ENCODE results near the gene MARCHF9. TPM values are rescaled to one million over a fixed set of nuclear protein-coding genes. Genes with fewer than 3 reads are reported as not detected.

Gene MARCHF9
- polyA plus RNA-seq, 3 donors, result 16.6 to 24.8 (median 17.6) TPM

DNA sequence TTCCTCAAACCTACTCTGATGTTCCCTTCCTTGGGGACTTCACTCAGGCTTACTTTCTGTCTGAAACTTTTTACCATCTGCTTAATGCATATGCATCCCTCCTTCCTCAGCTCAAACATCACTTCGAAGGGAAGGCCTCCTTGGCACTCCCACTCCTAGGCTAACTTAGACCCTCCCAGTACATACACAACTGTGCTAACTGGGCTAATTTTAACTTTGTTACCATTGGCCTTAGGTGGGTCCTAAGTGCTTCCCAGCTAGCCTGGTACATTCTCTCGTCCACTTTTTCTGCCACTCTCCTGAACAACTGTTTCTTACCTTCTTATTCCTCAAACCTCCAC, 21.3 kb downstream of the MARCHF9 start:
- DNase-seq (ENCODE audit: extremely low read depth in 1 of 11, low read depth in 9 of 11, low spot score in 4 of 11), result no peak

DNA sequence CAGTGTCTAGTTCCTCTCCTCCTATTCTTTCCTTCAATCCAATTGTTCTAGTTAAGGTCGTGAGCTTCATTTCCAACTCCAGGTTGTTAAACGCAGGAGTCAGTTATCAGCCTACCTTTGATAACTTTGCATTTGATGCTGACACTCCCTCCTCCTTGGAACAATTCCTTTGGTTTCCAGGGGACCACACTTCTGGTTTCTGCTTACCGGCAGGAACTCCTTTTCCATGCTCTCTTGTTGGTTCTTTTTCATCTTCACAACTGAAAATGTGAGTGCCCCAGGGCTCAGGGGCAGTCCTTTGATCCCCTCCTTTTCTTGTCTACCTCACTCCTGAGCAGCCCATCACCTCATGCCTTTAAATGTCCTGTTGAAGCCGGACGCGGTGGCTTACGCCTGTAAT, 22.5 kb downstream of the MARCHF9 start:
- DNase-seq (ENCODE audit: extremely low read depth in 1 of 11, low read depth in 9 of 11, low spot score in 4 of 11), result no peak

DNA sequence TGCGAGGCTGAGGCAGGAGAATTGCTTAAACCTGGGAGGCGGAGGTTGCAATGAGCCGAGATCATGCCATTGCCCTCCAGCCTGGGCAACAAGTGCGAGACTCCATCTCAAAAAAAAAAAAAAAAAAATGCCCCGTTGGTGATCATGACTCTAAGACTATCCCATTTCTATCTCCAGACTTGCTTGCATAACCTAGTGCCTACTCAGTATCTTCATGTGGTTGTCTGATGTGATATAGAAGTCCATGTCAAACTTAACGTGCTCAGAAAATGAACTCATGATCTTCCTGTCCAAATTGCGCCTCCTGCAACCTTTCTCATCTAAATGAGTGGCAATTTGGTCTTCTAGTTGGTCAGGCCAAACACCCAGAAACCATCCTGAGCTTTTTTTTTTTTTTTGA, 23.0 kb downstream of the MARCHF9 start:
- no peak for DNase-seq (ENCODE audit: extremely low read depth in 1 of 11, low read depth in 9 of 11, low spot score in 4 of 11)

DNA sequence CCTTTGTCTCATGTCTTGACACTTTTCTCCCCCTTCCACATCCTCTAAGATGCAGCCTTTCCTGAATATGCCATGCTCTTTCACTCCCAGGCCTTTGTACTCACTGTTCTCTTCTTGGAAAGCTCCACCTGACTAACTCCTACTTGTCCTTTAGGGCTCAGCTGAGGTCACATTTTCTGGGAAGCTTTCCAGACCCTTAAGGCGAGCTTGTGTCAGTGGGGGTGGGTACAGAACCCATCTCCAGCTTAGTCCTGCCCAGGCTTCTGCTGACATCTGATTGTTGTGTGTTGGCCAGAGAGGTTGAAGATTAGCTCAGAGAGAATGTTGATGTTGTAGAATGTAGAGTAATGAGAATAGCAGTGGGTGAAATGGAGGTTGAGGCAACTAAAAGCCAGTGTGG, 24.8 kb downstream of the MARCHF9 start:
- no peak for DNase-seq (ENCODE audit: extremely low read depth in 1 of 11, low read depth in 9 of 11, low spot score in 4 of 11)

- DNase-seq (ENCODE audit: extremely low read depth in 1 of 11, low read depth in 9 of 11, low spot score in 4 of 11), result no peak
Measured at GRCh38 chr12:57780284-57780897, 25.5 kb downstream of the MARCHF9 start.

- no peak for DNase-seq (ENCODE audit: extremely low read depth in 1 of 11, low read depth in 9 of 11, low spot score in 4 of 11)
Measured at GRCh38 chr12:57781244-57781643, 26.3 kb downstream of the MARCHF9 start.

DNA sequence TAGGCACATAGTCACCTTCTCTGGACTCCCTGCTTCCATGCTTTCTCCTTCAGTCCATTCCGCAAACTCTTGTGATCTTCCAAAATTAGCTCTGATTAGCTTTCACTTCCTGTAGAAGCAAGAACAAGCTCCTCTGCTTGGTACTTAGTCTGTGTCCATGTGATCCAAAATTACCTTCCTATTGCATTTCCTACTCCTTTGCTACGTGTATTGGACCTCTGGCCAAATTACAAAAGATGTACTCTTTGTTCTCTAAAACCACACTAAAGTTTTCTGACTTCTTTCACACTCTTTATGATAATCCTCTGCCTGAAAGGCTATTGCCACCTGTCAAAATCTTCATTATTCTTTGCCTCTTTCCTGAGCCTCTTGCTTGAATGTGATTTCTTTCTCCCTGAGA, 26.9 kb downstream of the MARCHF9 start:
- DNase-seq (ENCODE audit: extremely low read depth in 1 of 11, low read depth in 9 of 11, low spot score in 4 of 11), result no peak

GRCh38 chr12:57782243-57782607, 27.3 kb downstream of the MARCHF9 start:
- no peak for DNase-seq (ENCODE audit: extremely low read depth in 1 of 11, low read depth in 9 of 11, low spot score in 4 of 11)

GRCh38 chr12:57782608-57783465, 27.9 kb downstream of the MARCHF9 start, which contains the start of gene TSFM:
TSFM (plus strand) TSS chr12:57782787; CDS start chr12:57782802, 15 bp downstream.
- peak; percentile 86 to 97 (median 94) for DNase-seq (ENCODE audit: extremely low read depth in 1 of 11, low read depth in 9 of 11, low spot score in 4 of 11)

DNA sequence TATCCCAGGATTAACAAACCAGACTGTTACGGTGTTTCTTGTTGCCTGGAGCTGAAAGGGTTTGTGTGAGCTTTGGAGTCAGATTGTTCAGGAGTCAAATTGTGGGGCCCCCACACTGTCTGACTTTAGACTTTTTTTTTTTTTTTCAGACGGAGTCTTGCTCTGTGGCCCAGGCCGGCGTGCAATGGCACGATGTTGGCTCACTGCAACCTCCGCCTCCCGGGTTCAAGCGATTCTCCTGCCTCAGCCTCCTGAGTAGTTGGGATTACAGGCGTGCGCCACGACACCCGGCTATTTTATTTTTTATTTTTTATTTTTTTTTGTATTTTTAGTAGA, 28.5 kb downstream of the MARCHF9 start:
- no peak for DNase-seq (ENCODE audit: extremely low read depth in 1 of 11, low read depth in 9 of 11, low spot score in 4 of 11)

- no peak for DNase-seq (ENCODE audit: extremely low read depth in 1 of 11, low read depth in 9 of 11, low spot score in 4 of 11)
Measured at GRCh38 chr12:57783861-57784260, 29.0 kb downstream of the MARCHF9 start.

GRCh38 chr12:57793920-57794319, 39.0 kb downstream of the MARCHF9 start:
- no peak for DNase-seq (ENCODE audit: extremely low read depth in 1 of 11, low read depth in 9 of 11, low spot score in 4 of 11)

GRCh38 chr12:57795354-57795753, 40.5 kb downstream of the MARCHF9 start:
- DNase-seq (ENCODE audit: extremely low read depth in 1 of 11, low read depth in 9 of 11, low spot score in 4 of 11), result no peak

DNA sequence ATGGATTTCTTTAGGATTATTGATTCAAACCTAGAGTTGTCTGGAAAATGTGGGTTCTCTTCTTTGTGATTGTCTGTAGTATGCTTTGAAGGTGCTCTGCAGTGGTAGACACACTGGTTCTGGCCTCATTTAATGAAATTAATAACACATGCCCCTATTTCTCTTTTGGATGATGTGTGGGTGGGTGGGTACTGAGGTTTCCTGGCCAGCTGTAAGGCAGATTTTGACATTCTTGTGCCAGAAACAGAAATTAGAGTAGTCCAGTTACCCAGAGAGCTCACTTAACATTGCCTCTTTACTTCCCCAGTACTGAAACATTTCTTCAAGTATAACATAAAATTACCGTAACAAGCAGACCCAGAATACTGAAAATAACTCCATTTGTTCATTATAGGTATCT, 42.1 kb downstream of the MARCHF9 start:
- DNase-seq (ENCODE audit: extremely low read depth in 1 of 11, low read depth in 9 of 11, low spot score in 4 of 11), result no peak

- no peak for DNase-seq (ENCODE audit: extremely low read depth in 1 of 11, low read depth in 9 of 11, low spot score in 4 of 11)
Measured at GRCh38 chr12:57797933-57798332, 43.0 kb downstream of the MARCHF9 start.

GRCh38 chr12:57800965-57801364, 46.1 kb downstream of the MARCHF9 start:
- no peak for DNase-seq (ENCODE audit: extremely low read depth in 1 of 11, low read depth in 9 of 11, low spot score in 4 of 11)

- DNase-seq (ENCODE audit: extremely low read depth in 1 of 11, low read depth in 9 of 11, low spot score in 4 of 11), result no peak
Measured at GRCh38 chr12:57802607-57803006, 47.7 kb downstream of the MARCHF9 start.

GRCh38 chr12:57803319-57803893, 48.5 kb downstream of the MARCHF9 start:
- peak in 1 of 11 donors; percentile 22 for DNase-seq (ENCODE audit: extremely low read depth in 1 of 11, low read depth in 9 of 11, low spot score in 4 of 11)

DNA sequence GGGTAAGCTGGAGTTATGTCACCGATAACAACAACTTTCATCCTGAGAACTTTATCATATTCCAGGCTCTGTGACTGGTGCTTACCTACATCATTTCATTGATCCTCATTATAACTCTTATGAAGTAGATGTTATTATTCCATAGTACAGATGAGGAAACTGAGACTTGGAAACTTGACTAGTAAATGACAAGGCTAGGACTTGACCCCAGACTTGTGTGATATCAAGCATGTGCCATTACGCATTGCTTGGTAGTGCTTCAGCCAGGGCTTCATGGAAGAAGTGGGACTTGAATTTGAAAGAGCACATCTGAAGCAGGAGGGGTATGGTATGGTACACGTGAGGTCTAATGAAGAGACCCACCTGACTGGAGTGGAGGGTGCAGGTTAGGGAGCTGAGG, 51.8 kb downstream of the MARCHF9 start:
- DNase-seq (ENCODE audit: extremely low read depth in 1 of 11, low read depth in 9 of 11, low spot score in 4 of 11), result no peak

- DNase-seq (ENCODE audit: extremely low read depth in 1 of 11, low read depth in 9 of 11, low spot score in 4 of 11), result no peak
Measured at GRCh38 chr12:57807285-57807684, 52.4 kb downstream of the MARCHF9 start.

DNA sequence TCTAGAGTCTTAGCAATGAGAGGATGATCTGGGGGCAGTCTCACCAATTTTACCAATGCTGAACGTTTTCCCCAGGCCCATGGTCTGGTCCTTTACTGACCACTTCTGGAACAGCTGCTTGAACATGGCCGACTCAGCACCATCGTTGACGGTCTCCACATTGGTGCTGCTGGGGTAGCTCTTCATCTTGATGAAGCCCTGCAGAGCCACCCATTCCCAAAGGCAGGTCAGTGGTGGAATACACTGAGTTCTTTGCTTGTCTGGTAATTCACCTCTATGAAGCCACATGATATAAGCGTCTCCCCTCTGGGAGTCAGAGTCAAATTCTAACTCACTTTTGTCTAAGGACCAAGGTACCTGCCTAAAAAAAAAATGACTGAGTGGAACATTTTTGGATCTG, 53.4 kb downstream of the MARCHF9 start:
- DNase-seq (ENCODE audit: extremely low read depth in 1 of 11, low read depth in 9 of 11, low spot score in 4 of 11), result no peak
